ENCODE measurements around the gene CIAO3. TPM values are rescaled to one million over a fixed set of nuclear protein-coding genes. Genes with fewer than 3 reads are reported as not detected.

CIAO3 gene
- total and polyA plus RNA-seq, 10 of the 15 experiments (the other 5 are each of a cell fraction or from before 2014, with no cell fraction given): 1.4 to 37.5 (median 30.8) TPM

GRCh38 chr16:726188-726437, 14.7 kb downstream of the CIAO3 start:
- Histone ChIP-seq H3K36me3 (ENCODE audit: control insufficient read depth in 2 of 2, insufficient read depth in 2 of 2, low read length in 1 of 2) (no peaks in the 10 kb centered on the region; a peak in 2 of 4 replicates), H3K9me3 (replicated peaks; ENCODE audit: control insufficient read depth, insufficient read depth, low read length) (no peaks in the 10 kb centered on the region), H3K4me3 (peak overlapping the region; percentile 66; the same call in 1 of the 2 replicates), H3K4me1 (ENCODE audit: control insufficient read depth, insufficient read depth, low read length) (peaks cover 13% of the 10 kb centered on the region), H2AFZ (ENCODE audit: control insufficient read depth, low read depth, low read length) (no peak overlapping the region), H3K27ac (ENCODE audit: control insufficient read depth, insufficient read depth) (no peak overlapping the region), H3K4me2 (ENCODE audit: control insufficient read depth, insufficient read depth) (peak overlapping the region; percentile 79), H3K79me2 (ENCODE audit: control insufficient read depth, insufficient read depth, low read length) (no peaks in the 10 kb centered on the region; the same call in none of the 2 replicates), H3K27me3 (replicated peaks in 1 of 2; ENCODE audit: control insufficient read depth in 2 of 2, insufficient read depth in 2 of 2, low read length in 1 of 2) (no peaks in the 10 kb centered on the region), H3K9ac (ENCODE audit: control insufficient read depth, insufficient read depth, low read length) (no peak overlapping the region), H4K20me1 (ENCODE audit: control insufficient read depth, insufficient read depth) (no peaks in the 10 kb centered on the region)
- intact Hi-C loops (cut with micrococcal nuclease; ENCODE audit: unreplicated experiment) (no loop called here), in situ Hi-C loops (cut with MboI) (no loop called here)
- POLR2A ChIA-PET: interaction anchor here (6.3 kb wide), 1 partner anchor 12 kb away, joined by 60 read pairs; the partner anchor contains the start of gene CIAO3
- no TSS peak for BruUV-seq (replicated peaks)
- ATAC-seq (no peak), DNase-seq (ENCODE audit: low read depth, low spot score) (no peak), FAIRE-seq (no peak)
- RAD21 ChIA-PET (ENCODE audit: unreplicated experiment): interaction anchor here (2.3 kb wide), 1 partner anchor 14 kb away, joined by 6 read pairs; no protein-coding TSS in a partner anchor
- CTCF ChIA-PET: interaction anchor here (0.8 kb wide), 1 partner anchor 14 kb away, joined by 3 read pairs; no protein-coding TSS in a partner anchor
- 15% methylated on average over 9 of the region's 9 CpGs for WGBS (ENCODE audit: insufficient coverage, insufficient replicate concordance, low lambda C conversion rate, missing lambda C conversion rate)
- SMC1A ChIA-PET (ENCODE audit: uncharacterized antibody, unreplicated experiment): interaction anchor here (1.7 kb wide), 2 partner anchors 11 to 14 kb away, joined by 3 to 5 read pairs; partner anchors contain the start of gene METRN
- TF ChIP-seq SMAD1 (IDR thresholded peaks at IDR 0.05; ENCODE audit: low read depth, partially characterized antibody): no peak
- no peak for TF ChIP-seq LARP7 (IDR thresholded peaks at IDR 0.05)
- no peak for TF ChIP-seq GATAD2B (conservative IDR thresholded peaks at IDR 0.05; ENCODE audit: low read depth)
- no peak for TF ChIP-seq MEF2A (IDR thresholded peaks at IDR 0.05; ENCODE audit: insufficient read depth, low read depth, low read length)
- TF ChIP-seq GABPA (IDR thresholded peaks at IDR 0.05; ENCODE audit: low read depth): no peak
- TF ChIP-seq MEF2B (IDR thresholded peaks at IDR 0.05; ENCODE audit: partially characterized antibody, poor library complexity, severe bottlenecking): no peak
- no peak for TF ChIP-seq NRF1 (conservative IDR thresholded peaks at IDR 0.05; ENCODE audit: low read depth, low read length)
- TF ChIP-seq FOXM1 (IDR thresholded peaks at IDR 0.05; ENCODE audit: low read depth, low read length): no peak
- TF ChIP-seq YBX1 (IDR thresholded peaks at IDR 0.05): no peak
- no peak for TF ChIP-seq RAD21 (IDR thresholded peaks at IDR 0.05; ENCODE audit: insufficient read depth, low read depth, low read length)
- no peak for TF ChIP-seq CBX5 (IDR thresholded peaks at IDR 0.05; ENCODE audit: low read depth)
- no peak for TF ChIP-seq IKZF1 (conservative IDR thresholded peaks at IDR 0.05)
- no peak for TF ChIP-seq NR2F1 (conservative IDR thresholded peaks at IDR 0.05)

All from GM12878 (cell line).